Kidney (tissue), 14 donors: ENCODE measurements around the gene MYL6B. TPM values are rescaled to one million over a fixed set of nuclear protein-coding genes. Genes with fewer than 3 reads are reported as not detected.
"Not testable (repeated sequence)": the region's sequence is repeated elsewhere in the genome, so short reads cannot be mapped to it uniquely, and the experiment has no call there.

Experiments used
- DNase-seq, 5 donors: peaks; one replicate each; pipeline ENCODE4 v3.0.0-alpha.2; 2013 to 2020
- FAIRE-seq: peaks from 2 replicates; lab custom pipeline; 2012; peaks lifted over from hg19 to GRCh38; lab: Jason Lieb, UNC
- H3K27ac ChIP-seq, 2 donors: one replicate each; pipeline ENCODE4 v1.7.0; 2013; ENCODE audit warnings: low read depth in 2 of 2, low read length in 2 of 2, inconsistent platforms in 1 of 2
- H3K27me3 ChIP-seq: one replicate; pipeline ENCODE4 v1.7.1; 2013; ENCODE audit warnings: low read length, inconsistent platforms; ENCODE audit not compliant: control insufficient read depth, insufficient read depth
- H3K36me3 ChIP-seq, 3 donors: one replicate each; pipeline versions ENCODE4 v1.7.0 to v1.7.1; 2013; ENCODE audit warnings: low read length in 3 of 3, control low read depth in 1 of 3, inconsistent platforms in 1 of 3; ENCODE audit not compliant: insufficient read depth in 3 of 3, control insufficient read depth in 2 of 3
- H3K4me1 ChIP-seq, 3 donors: one replicate each; pipeline versions ENCODE4 v1.7.0 to v1.7.1; 2013; ENCODE audit warnings: low read length in 3 of 3, inconsistent platforms in 1 of 3, low read depth in 1 of 3; ENCODE audit not compliant: control insufficient read depth in 2 of 3, insufficient read depth in 2 of 3
- H3K4me3 ChIP-seq, 3 donors: one replicate each; pipeline versions ENCODE4 v1.7.0 to v1.8.1; 2013; ENCODE audit warnings: low read length in 3 of 3, control low read depth in 1 of 3, inconsistent platforms in 1 of 3
- H3K9ac ChIP-seq, 3 donors: one replicate each; pipeline versions ENCODE4 v1.7.0 to v1.7.1; 2013; ENCODE audit warnings: low read length in 3 of 3, control low read depth in 1 of 3, inconsistent platforms in 1 of 3
- H3K9me3 ChIP-seq, 3 donors: one replicate each; pipeline versions ENCODE4 v1.7.0 to v1.7.1; 2013; ENCODE audit warnings: low read length in 3 of 3, control low read depth in 1 of 3, inconsistent platforms in 1 of 3; ENCODE audit not compliant: control insufficient read depth in 2 of 3, insufficient read depth in 1 of 3
- intact Hi-C: fragments of 100-400 bp; cut with DNase I; formaldehyde crosslinking; loops from one replicate; pipeline ENCODE4 v1.11.1; 2022
- polyA plus RNA-seq: library from polyadenylated mRNA; stranded (reverse); fragments of 350-450 nt; fragmentation: Illumina TruSeq; extraction: RNeasy Lipid Tissue Mini Kit (QIAGEN cat#74804); gene quantifications from one replicate; pipeline ENCODE4 v1.2.3, GENCODE V29; 2014; ENCODE audit warnings: low read depth, low replicate concordance; ENCODE audit not compliant: insufficient read depth
- total RNA-seq: library from RNA; stranded (reverse); fragmentation: NEBNext Ultra II Directional; extraction: Animal tissue kit (Norgen Biotek cat#: 25700); gene quantifications from one replicate; pipeline ENCODE4 v1.2.1, GENCODE V29; 2021
- TF ChIP-seq, protein P1 (sequence below): IDR thresholded peaks from 3 replicates; pipeline ENCODE4 v1.5.1; 2012; ENCODE audit warnings: mild to moderate bottlenecking, moderate library complexity, borderline replicate concordance; ENCODE audit not compliant: insufficient read depth; ENCODE audit errors: extremely low read depth
- donor health status: control.
- donor health status: control.
- donor health status: control.
- donor health status: control.
- donor health status: control.
- donor health status: DM: yes; HTN: yes; CAD: no.
- donor health status: Normal renal cell carcinoma (clear cell type).

Gene MYL6B
- total and polyA plus RNA-seq, 2 donors from 2014 or later = 48.2 to 142 TPM

DNA sequence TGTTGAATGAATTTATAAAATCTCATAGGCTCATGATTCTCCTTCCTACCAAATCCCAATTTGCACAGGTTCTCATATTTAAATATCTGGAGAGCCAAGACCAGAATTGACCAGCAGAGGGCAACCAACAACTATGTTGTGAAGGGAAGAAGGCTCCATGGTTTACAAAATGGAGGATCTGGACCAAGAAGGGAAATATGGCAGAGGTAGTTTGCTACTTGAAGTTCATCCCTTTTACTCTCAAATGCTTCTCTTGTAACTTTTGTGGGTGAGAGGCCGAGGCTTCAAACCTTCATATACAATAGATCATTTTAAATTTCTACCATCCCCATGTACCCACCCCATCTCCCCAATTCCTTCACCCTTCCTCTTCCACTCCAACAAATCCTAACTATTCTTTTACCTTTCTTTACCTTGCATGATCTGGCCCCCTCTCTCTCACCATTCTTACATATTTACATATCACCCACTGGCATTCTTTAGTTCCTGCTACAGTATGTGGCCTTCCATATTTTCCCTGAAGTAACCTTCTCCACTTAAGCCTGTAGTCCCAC, 40.7 kb downstream of the MYL6B start:
- TF ChIP-seq, protein P1, sequence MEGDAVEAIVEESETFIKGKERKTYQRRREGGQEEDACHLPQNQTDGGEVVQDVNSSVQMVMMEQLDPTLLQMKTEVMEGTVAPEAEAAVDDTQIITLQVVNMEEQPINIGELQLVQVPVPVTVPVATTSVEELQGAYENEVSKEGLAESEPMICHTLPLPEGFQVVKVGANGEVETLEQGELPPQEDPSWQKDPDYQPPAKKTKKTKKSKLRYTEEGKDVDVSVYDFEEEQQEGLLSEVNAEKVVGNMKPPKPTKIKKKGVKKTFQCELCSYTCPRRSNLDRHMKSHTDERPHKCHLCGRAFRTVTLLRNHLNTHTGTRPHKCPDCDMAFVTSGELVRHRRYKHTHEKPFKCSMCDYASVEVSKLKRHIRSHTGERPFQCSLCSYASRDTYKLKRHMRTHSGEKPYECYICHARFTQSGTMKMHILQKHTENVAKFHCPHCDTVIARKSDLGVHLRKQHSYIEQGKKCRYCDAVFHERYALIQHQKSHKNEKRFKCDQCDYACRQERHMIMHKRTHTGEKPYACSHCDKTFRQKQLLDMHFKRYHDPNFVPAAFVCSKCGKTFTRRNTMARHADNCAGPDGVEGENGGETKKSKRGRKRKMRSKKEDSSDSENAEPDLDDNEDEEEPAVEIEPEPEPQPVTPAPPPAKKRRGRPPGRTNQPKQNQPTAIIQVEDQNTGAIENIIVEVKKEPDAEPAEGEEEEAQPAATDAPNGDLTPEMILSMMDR = peak; percentile 75
- no peaks in the 10 kb centered on the region for H3K9me3 ChIP-seq
- DNase-seq (peak in 4 of 5 donors; percentile 68 to 95 (median 87)), FAIRE-seq (peak; percentile 88)
- H3K36me3 ChIP-seq = no peaks in the 10 kb centered on the region
- peak overlapping the region in 2 of 3 donors; percentile 2 to 33 for H3K4me3 ChIP-seq
- peaks cover 0 to 11% (median 5%) of the 10 kb centered on the region in 3 donors for H3K4me1 ChIP-seq
- intact Hi-C loops = no loop called here
- no peaks in the 10 kb centered on the region for H3K27me3 ChIP-seq
- no peak overlapping the region for H3K27ac ChIP-seq
- no peak overlapping the region for H3K9ac ChIP-seq

DNA sequence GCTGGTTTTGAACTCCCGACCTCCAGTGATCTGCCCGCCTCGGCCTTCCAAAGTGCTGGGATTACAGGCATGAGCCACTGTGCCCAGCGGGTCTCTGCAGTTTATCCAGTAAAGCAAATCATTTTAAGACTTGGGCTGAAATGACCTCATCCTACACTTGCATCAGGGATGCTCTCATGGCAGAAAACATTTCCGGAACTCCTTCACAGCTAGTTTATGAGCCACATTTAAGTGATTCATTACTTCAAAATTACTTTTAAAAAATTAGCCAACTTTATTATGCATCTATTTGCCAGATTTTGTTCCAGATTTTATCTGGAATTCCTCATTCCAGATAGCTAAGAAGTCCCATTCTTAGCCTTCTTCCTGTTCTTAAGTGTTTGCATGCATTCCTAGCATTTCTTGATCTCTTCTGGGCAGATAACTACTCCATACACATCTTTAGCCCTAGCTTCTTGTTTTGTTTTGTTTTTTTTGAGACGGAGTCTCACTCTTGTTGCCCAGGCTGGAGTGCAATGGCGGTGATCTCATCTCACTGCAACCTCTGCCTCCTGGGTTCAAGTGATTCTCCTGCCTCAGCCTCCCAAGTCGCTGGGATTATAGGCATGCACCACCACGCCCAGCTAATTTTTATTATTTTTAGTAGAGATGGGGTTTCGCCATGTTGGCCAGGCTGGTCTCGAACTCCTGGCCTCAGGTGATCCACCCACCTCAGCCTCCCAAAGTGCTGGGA, 44.6 kb downstream of the MYL6B start:
- H3K4me1 ChIP-seq, H3K9me3 ChIP-seq, intact Hi-C loops, H3K4me3 ChIP-seq, H3K36me3 ChIP-seq, FAIRE-seq, H3K9ac ChIP-seq, H3K27me3 ChIP-seq, H3K27ac ChIP-seq: not testable (repeated sequence)
- DNase-seq = peak in 2 of 5 donors; percentile 29 to 65

DNA sequence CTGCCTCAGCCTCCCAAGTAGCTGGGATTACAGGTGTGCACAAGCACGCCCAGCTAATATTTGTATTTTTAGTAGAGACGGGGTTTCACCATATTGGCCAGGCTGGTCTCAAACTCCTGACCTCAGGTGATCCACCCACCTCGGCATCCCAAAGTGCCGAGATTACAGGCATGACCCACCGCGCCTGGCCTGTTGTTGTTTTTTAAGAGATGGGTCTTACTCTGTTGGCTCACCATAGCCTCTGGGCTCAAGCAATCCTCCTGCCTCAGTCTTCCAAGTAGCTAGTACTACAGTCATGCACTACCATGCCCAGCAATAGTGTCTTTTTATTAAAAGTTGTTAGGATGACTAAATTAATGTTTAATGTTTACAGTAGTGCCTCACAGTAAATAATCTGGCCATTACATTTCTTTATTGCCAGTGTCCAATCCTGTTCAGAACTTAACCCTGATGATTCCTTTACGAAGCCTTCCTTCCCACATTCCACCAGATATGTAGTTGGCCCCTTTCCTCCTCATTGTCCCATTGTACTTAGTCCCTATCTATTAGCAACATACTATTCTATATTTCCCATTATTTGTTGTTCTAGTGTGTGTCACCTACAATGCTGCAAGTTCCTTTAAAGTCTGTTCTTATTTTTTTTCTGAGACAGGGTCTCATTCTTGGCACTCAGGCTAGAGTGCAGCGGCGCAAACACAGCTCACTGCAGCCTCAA, 45.7 kb downstream of the MYL6B start:
- FAIRE-seq = no peak
- no peak overlapping the region for H3K9ac ChIP-seq
- H3K4me1 ChIP-seq = no peaks in the 10 kb centered on the region
- TF ChIP-seq, protein P1 = no peak
- no peak overlapping the region for H3K27ac ChIP-seq
- no peak overlapping the region for H3K4me3 ChIP-seq
- intact Hi-C loops = no loop called here
- H3K27me3 ChIP-seq = no peaks in the 10 kb centered on the region
- H3K36me3 ChIP-seq = no peaks in the 10 kb centered on the region
- no peak for DNase-seq
- H3K9me3 ChIP-seq = no peaks in the 10 kb centered on the region

DNA sequence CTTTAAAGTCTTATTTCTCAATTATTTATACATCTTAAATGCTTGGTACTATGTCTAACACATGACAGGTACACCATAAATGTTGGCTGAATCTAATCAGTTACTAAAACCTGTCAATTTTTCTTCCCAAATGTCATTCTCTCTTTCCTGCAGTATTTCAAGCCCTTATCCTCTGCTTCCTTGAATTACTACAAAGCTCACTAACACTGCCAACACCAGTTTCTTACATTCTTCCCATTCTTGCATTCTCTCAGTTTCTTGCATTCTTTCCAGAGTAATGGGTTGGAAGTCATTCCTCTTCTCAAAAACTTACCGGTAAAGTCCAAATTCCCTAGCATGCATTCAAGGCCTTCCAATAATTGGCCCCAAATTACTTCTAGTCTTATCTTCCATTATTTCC, 46.4 kb downstream of the MYL6B start:
- TF ChIP-seq, protein P1 = no peak
- DNase-seq = no peak
- Histone ChIP-seq H3K27ac (no peak overlapping the region), H3K9ac (no peak overlapping the region), H3K9me3 (no peaks in the 10 kb centered on the region), H3K27me3 (no peaks in the 10 kb centered on the region), H3K4me1 (no peaks in the 10 kb centered on the region), H3K36me3 (no peaks in the 10 kb centered on the region), H3K4me3 (no peak overlapping the region)
- intact Hi-C loops = no loop called here
- FAIRE-seq = no peak
